NB4 (cell line): ENCODE results near the gene MT1X.

Experiments used
- CTCF ChIP-seq: IDR thresholded peaks from one replicate; pipeline ENCODE4 v1.5.1; 2012; ENCODE audit warnings: low read depth, low read length
- MAX ChIP-seq: IDR thresholded peaks from 2 replicates; pipeline ENCODE4 v1.6.1; 2011; ENCODE audit warnings: low read depth, low read length
- POLR2A ChIP-seq: IDR thresholded peaks from 2 replicates; pipeline ENCODE4 v1.6.1; 2011; ENCODE audit warnings: mild to moderate bottlenecking; ENCODE audit not compliant: insufficient read length; ENCODE audit errors: extremely low read depth

- TF ChIP-seq POLR2A = no peak
- no peak for TF ChIP-seq CTCF
- no peak for TF ChIP-seq MAX
Observed at GRCh38 chr16:56690420-56691122, 8.3 kb downstream of the MT1X start.
